Adrenal gland (tissue), 12 donors: ENCODE measurements around the gene SIK1. TPM values are rescaled to one million over a fixed set of nuclear protein-coding genes. Genes with fewer than 3 reads are reported as not detected.
"Not testable (repeated sequence)": the region's sequence is repeated elsewhere in the genome, so short reads cannot be mapped to it uniquely, and the experiment has no call there.

Source experiments
- DNase-seq, 7 donors: peaks; one replicate each; pipeline ENCODE4 v3.0.0-alpha.2; 2019 to 2020
- H3K27ac ChIP-seq, 5 donors: fragments of 200-600 bp; sonication (generic) in 4 of 5; 1 replicate in 3 of 5; 2 replicates in 2 of 5; pipeline versions ENCODE4 v1.5.1 to v1.8.0; 2016 to 2020; ENCODE audit warnings: mild to moderate bottlenecking in 1 of 5
- H3K27me3 ChIP-seq: fragments of 200-600 bp; 2 replicates; pipeline ENCODE4 v1.8.0; 2021
- H3K36me3 ChIP-seq, 2 donors: fragments of 200-600 bp; replicated peaks in 1 of 2; 1 replicate in 1 of 2; 2 replicates in 1 of 2; pipeline versions ENCODE4 v1.5.1 to v1.8.0; 2018 to 2022
- H3K4me1 ChIP-seq, 2 donors: fragments of 200-600 bp; replicated peaks in 1 of 2; 1 replicate in 1 of 2; 2 replicates in 1 of 2; pipeline versions ENCODE4 v1.5.1 to v1.8.0; 2018 to 2021
- H3K4me3 ChIP-seq, 4 donors: fragments of 200-600 bp; sonication (generic) in 3 of 4; one replicate each; pipeline ENCODE4 v1.5.1; 2016 to 2018
- H3K9me3 ChIP-seq, 3 donors: fragments of 200-600 bp; sonication (generic) in 1 of 3; replicated peaks in 1 of 3; 1 replicate in 2 of 3; 2 replicates in 1 of 3; pipeline versions ENCODE4 v1.5.1 to v1.8.0; 2016 to 2021
- WGBS, 4 donors: extraction: QIAGEN DNeasy Blood & Tissue Kit in 2 of 4; methylation state at CpG; one replicate each; pipeline versions ENCODE4 v1.1.5 to v1.1.7; 2013 to 2017; 5-methylcytosine and 5-hydroxymethylcytosine counted together
- intact Hi-C, 2 donors: fragments of 100-400 bp; cut with DNase I; formaldehyde crosslinking; loops; one replicate each; pipeline versions ENCODE4 v1.14.1 to v1.15.0; 2022 to 2023
- polyA plus RNA-seq, 3 donors: library from polyadenylated mRNA; stranded (reverse); fragments of 200-250 nt in 2 of 3; fragments of 350-450 nt in 1 of 3; fragmentation: Illumina TruSeq in 1 of 3; extraction: RNeasy Lipid Tissue Mini Kit (QIAGEN cat#74804) in 1 of 3; gene quantifications; one replicate each; pipeline ENCODE4 v1.2.3, GENCODE V29; 2013 to 2014
- total RNA-seq, 9 donors: library from RNA; depleted of rRNA in 4 of 9; stranded (reverse); fragments of >200 nt in 4 of 9; fragments of 120-200 nt in 1 of 9; fragmentation: NEBNext Ultra II Directional in 1 of 9; extraction: Animal tissue kit (Norgen Biotek cat#: 25700) in 1 of 9; gene quantifications; one replicate each; pipeline versions ENCODE4 v1.1.0 to v1.2.4, GENCODE V29; 2013 to 2023
- donor health status: healthy with polysubstance abuse.
- donor health status: Bipolar disorder and iron deficiency.
- donor health status: DM: yes; HTN: yes; CAD: no.
- donor health status: DM: no; HTN: no; CAD: no.
- donor health status: DM: no; HTN: no; CAD: no.
- donor health status: DM: yes; HTN: yes; CAD: no.

SIK1 gene
- total and polyA plus RNA-seq, 12 donors, result 0.55 to 171 (median 4.9) TPM

DNA sequence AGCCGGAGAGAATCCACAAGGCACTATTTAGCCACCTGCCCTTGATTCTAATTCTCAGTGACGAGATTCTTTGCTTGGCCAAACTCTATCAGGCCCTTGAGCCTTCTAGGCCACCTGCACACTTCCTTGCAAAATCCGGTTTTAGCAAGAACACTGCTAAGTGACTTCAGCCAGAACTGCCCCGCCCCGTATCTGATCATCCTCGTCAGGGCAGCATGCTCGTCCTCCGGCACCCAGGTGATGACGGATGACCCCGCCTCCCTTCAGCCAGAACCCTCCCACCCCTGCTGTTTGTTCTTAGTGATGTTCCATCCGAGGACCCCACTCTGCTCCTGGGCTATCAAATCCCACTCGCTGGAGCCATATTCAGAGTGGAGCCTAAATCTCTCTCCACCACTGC, 32.1 kb upstream of the SIK1 start:
- H3K27ac ChIP-seq, H3K27me3 ChIP-seq, H3K4me1 ChIP-seq, intact Hi-C loops, H3K36me3 ChIP-seq, H3K9me3 ChIP-seq, DNase-seq, H3K4me3 ChIP-seq: not testable (repeated sequence)
- 97% methylated on average over 7 of the region's 12 CpGs; no CpG with 5 or more reads in 3 of the 4 donors for WGBS, 4 donors

DNA sequence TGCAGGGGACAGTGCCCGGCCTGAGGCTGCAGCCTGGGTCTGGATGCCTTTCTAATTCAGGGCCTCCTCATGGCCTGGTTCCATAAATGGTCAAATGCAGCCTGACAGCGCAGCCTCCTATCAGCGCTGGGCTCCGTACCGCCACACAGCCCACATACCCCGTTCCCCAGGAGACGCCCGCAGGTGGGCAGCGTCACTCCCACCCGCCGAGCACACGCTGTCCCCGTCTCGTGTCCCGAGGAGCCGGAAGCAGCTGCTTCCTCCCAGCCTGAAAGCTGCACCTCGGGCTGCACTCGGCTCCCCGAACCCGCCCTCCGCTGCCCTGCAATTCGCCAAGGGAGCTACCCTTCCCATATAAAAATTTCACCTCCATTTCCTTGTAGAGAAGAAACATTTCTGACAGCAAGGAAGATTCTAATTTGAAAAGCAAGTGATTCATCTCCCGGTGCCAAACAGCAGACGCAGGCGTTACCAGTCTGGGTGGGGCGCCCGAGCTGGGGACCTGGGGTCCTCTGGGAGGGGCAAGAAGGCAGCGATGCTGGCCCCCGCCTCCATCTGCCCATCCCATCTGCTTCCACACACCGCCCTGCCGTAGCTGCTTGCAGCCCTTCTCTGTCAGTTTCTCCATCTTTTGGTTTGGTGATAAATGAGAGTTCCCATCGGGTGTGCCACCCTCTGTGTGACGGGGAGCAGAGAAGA, 29.8 kb upstream of the SIK1 start:
- DNase-seq, intact Hi-C loops, H3K4me3 ChIP-seq, H3K9me3 ChIP-seq, H3K27me3 ChIP-seq, H3K36me3 ChIP-seq, H3K27ac ChIP-seq, H3K4me1 ChIP-seq: not testable (repeated sequence)
- WGBS, 4 donors, result no CpG with 5 or more reads among the region's 33 CpGs

DNA sequence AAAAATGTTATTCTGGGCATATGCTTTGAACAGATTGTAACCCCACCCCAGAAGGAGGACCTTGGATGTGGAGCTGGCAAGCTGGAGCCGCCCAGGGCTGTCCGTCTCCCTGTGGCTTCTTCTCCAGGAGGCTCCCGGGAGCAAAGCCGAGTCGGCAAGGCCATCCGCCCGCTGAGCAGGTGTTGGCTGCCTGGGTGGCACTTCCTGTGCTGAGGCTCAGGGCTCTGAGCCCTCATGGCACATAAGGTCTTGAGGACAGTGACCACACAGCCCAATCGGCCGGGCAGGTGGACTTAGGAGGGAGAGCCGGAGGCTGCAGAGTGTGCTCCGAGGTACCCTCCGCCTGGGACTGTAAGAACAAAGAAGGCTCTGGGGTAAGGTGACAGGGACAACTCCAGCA, 28.8 kb upstream of the SIK1 start:
- DNase-seq, H3K4me3 ChIP-seq, H3K27me3 ChIP-seq, H3K27ac ChIP-seq, intact Hi-C loops, H3K4me1 ChIP-seq, H3K36me3 ChIP-seq, H3K9me3 ChIP-seq: not testable (repeated sequence)
- no CpG with 5 or more reads among the region's 12 CpGs for WGBS, 4 donors

DNA sequence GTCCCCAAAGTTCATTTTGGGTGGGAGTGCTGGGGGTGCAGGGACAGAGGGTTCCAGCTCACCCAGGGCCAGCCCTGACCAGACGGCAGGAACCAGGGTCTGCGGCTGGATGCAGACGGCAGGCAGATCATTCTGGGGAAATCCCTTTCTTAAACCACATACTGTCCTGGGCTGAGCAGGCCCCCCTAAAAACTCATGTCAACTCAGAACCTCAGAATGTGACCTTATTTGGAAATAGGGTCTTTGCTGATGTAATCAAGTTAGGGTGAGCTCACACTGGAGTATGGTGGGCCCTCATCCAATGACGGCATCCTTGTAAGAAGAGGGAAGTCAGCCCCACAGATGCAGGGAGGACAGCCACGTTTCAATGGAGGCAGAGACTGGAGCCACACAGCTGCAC, 27.2 kb upstream of the SIK1 start:
- H3K36me3 ChIP-seq, H3K27ac ChIP-seq, H3K27me3 ChIP-seq, H3K4me3 ChIP-seq, intact Hi-C loops, H3K4me1 ChIP-seq, DNase-seq, H3K9me3 ChIP-seq: not testable (repeated sequence)
- no CpG with 5 or more reads among the region's 5 CpGs for WGBS, 4 donors

DNA sequence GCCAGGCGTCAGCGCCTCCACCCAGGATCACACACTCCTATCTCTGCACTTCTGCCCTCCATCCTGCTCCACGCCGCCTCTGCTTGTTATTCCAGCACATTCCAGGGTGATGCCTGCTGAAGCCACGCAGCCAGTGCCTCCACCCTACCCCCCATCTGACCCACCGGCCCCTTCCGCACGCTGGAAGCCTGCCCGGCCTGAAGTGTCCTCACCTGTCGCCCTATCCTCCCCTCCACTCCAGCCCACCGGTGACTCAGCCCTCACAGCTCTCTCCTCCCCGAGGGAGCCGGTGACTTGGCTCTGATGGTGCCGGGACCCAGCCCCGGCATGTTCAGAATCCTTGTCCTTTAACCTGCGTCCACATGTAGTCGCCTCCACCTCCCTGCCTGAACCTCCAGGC, 24.9 kb upstream of the SIK1 start:
- 100% methylated on average over 1 of the region's 17 CpGs; no CpG with 5 or more reads in 3 of the 4 donors for WGBS, 4 donors
- H3K27ac ChIP-seq, intact Hi-C loops, DNase-seq, H3K4me3 ChIP-seq, H3K4me1 ChIP-seq, H3K27me3 ChIP-seq, H3K36me3 ChIP-seq, H3K9me3 ChIP-seq: not testable (repeated sequence)

DNA sequence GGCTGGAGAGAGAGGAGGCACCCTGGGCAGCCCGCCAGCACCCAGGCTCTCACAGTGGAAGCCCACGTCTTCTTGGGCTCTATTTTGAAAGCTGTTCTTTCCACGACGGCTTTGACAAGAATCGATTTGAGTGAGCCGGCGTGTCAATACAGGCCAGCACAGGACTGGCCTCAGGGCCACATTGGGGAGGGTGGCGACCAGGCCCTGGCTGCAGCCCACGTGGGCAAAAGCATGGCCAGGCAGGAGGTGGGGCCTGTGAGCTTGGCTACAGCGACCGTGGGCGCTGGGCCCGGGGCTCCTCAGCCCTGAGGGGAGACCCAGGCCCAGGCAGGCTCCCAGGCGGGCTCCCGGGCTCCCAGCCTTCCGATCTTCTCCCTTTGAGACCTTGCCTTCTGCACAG, 23.4 kb upstream of the SIK1 start:
- H3K36me3 ChIP-seq, DNase-seq, H3K4me3 ChIP-seq, H3K9me3 ChIP-seq, intact Hi-C loops, H3K27ac ChIP-seq, H3K27me3 ChIP-seq, H3K4me1 ChIP-seq: not testable (repeated sequence)
- no CpG with 5 or more reads among the region's 16 CpGs for WGBS, 4 donors

DNA sequence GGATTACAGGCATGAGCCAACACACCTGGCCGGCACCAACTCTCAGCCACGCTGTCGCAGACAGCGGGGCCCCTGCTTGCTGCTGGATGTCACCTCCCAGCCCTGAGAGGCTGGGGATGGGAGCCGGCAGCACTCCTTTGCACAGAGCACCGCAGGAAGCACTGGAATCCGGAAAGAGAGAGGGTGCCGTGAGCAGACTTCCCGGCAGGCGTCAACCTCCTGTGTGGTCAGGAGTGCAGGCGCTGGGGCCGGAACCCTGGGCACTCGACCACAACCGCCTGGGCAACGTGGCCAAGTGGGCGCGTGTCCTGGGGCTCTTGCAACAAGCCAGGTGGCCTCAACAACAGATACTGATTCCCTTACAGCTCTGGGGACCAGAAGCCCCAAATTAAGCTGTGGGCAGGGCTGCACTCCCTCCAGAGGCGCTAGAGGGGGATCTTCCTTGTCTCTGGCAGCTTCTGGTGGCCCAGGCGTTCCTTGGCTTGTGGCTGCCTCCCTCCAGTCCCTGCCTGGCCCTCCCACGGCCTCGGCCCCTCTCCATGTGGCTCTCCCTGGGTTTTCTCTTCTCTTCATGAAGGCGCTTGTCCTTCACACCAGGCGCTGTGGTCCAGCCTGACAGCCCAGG, 20.5 kb upstream of the SIK1 start:
- intact Hi-C loops, H3K27me3 ChIP-seq, H3K4me3 ChIP-seq, H3K9me3 ChIP-seq, H3K4me1 ChIP-seq, DNase-seq, H3K36me3 ChIP-seq, H3K27ac ChIP-seq: not testable (repeated sequence)
- WGBS, 4 donors, result no CpG with 5 or more reads among the region's 23 CpGs

DNA sequence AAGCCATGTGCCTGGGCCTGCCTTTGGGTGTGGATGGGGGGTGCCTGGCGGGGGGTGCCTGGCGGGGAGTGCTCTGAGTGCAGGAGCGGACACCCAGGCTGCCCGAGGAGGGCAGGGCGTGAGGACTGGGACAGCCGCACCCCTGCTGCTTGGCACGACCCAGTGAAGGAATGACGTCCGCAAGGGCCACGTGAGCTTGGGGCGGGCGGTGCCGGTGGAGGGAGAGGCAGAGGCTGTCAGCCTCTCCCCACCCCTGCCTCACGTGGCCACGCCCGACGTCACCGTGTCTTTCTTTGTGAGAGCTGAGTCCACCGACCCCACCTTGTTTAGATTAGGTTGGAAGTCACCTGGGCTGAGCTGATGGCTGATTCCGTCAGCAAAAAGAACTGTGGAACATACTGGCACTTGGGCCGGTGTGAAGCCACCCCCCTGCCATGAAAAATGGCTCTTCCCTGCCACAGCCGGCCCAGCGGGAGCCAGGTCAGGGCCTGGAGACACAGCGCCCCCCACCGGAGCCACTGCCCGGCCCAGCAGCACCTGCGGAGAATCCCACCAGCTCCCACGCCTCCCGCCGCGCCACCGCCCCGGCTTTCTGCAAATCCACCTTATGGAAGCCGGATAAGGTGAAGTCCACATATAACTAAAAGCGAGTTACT, 19.5 kb upstream of the SIK1 start:
- intact Hi-C loops, H3K4me3 ChIP-seq, H3K36me3 ChIP-seq, DNase-seq, H3K9me3 ChIP-seq, H3K4me1 ChIP-seq, H3K27ac ChIP-seq, H3K27me3 ChIP-seq: not testable (repeated sequence)
- no CpG with 5 or more reads among the region's 35 CpGs for WGBS, 4 donors

DNA sequence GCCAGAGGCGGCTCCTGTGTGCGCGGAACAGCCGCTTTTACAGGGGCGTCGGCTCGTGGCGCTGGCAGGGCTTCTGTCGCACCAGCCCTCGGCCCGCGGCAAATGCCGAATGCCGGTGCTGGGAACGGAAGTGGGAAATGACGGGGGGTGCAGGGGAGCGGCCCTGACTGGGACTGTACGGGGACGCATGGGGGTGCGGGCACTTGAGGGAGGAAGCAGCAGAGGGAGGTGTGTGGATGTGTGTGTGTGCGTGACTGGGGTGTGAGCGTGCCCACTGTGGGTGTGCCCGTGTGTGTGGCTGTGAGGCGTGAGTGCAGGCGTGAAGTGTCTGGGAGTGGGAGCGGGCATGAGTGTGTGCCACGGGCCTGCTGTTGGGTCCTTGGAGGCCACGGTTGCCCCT, 17.6 kb upstream of the SIK1 start:
- intact Hi-C loops, H3K36me3 ChIP-seq, H3K9me3 ChIP-seq, H3K4me1 ChIP-seq, DNase-seq, H3K27me3 ChIP-seq, H3K27ac ChIP-seq, H3K4me3 ChIP-seq: not testable (repeated sequence)
- WGBS, 4 donors, result 77 to 85% methylated on average over 10 of the region's 28 CpGs; no CpG with 5 or more reads in 2 of the 4 donors

DNA sequence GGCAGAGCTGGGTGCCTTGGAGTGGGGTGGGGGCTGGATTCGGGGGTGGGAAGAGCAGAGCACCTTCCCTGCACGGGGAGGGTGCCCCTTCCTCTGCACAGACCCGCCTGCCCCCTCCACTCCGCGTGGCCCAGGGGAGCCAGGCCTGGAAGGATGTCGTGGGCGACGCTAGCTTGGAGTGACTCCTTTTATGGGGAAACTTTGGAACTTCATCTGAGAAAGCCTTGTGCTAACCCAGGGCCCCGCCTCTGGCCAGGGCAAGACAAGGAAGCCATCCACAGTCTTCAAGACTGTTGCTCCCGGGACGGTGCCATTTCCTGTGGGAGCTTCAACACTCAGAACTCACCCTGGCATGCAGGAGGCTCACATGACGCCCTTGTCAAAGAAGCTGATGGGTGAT, 15.6 kb upstream of the SIK1 start:
- H3K27me3 ChIP-seq, H3K36me3 ChIP-seq, H3K9me3 ChIP-seq, H3K27ac ChIP-seq, DNase-seq, H3K4me1 ChIP-seq, intact Hi-C loops, H3K4me3 ChIP-seq: not testable (repeated sequence)
- WGBS, 4 donors, result 64 to 85% methylated on average over 1 of the region's 12 CpGs; no CpG with 5 or more reads in 2 of the 4 donors
